Panc1 (cell line): ENCODE data around the gene CROCC. TPM values are rescaled to one million over a fixed set of nuclear protein-coding genes. Genes with fewer than 3 reads are reported as not detected.

Experiments
- ATAC-seq: fragments of 200-7000 bp; cut with Tn5 transposase; 2 replicates; pipeline ENCODE4 v1.9.1; 2020; ENCODE audit warnings: mild to moderate bottlenecking, moderate library complexity
- BruUV-seq: library from RNA; stranded (reverse); fragments of 400-500 nt; replicated peaks from 2 replicates; lab custom pipeline; 2021; lab: Mats Ljungman, UMichigan
- CTCF ChIA-PET: fragments of 300-600 bp; sonication (Branson Sonifier 250); formaldehyde crosslinking; loops from one replicate; lab custom pipeline; 2022; ENCODE audit warnings: antibody characterized with exemption; lab: Charles Lee
- POLR2A ChIA-PET: fragments of 300-600 bp; sonication (Branson Sonifier 250); formaldehyde crosslinking; loops from one replicate; lab custom pipeline; 2022; ENCODE audit warnings: antibody characterized with exemption; lab: Charles Lee
- DNase-seq: peaks from one replicate; pipeline ENCODE4 v3.0.0-alpha.2; 2010; ENCODE audit warnings: low read depth, low spot score
- H3K27ac ChIP-seq: 2 replicates; pipeline ENCODE4 v1.5.1; 2011; ENCODE audit warnings: mild to moderate bottlenecking, low read length, inconsistent platforms
- H3K27me3 ChIP-seq: fragments of 200-500 bp; sonication (Bioruptor generic); 2 replicates; pipeline ENCODE4 v1.6.0; 2014; ENCODE audit warnings: low read length, inconsistent platforms; ENCODE audit not compliant: control insufficient read depth, insufficient read depth
- H3K36me3 ChIP-seq: fragments of 200-500 bp; sonication (Bioruptor generic); 2 replicates; pipeline ENCODE4 v1.5.1; 2014; ENCODE audit warnings: inconsistent platforms, mild to moderate bottlenecking, low read length, moderate library complexity; ENCODE audit not compliant: control insufficient read depth, insufficient read depth
- H3K4me1 ChIP-seq: 2 replicates; pipeline ENCODE4 v1.5.1; 2011; ENCODE audit warnings: inconsistent platforms, mild to moderate bottlenecking, low read length, moderate library complexity; ENCODE audit not compliant: control insufficient read depth, insufficient read depth
- H3K4me3 ChIP-seq, 2 experiments: 2 replicates each; pipeline ENCODE4 v1.5.1; 2011 to 2012; ENCODE audit warnings: low read depth in 2 of 2, low read length in 2 of 2, mild to moderate bottlenecking in 2 of 2, inconsistent platforms in 1 of 2, moderate library complexity in 1 of 2
- H3K9me3 ChIP-seq: fragments of 200-500 bp; sonication (Bioruptor generic); 2 replicates; pipeline ENCODE4 v1.5.1; 2014; ENCODE audit warnings: low read depth, mild to moderate bottlenecking, inconsistent platforms, low read length, moderate library complexity; ENCODE audit not compliant: control insufficient read depth, insufficient read depth
- POLR2AphosphoS5 ChIP-seq: IDR thresholded peaks from 2 replicates; pipeline ENCODE4 v1.6.1; 2012; ENCODE audit warnings: mild to moderate bottlenecking, low read depth, low read length, moderate library complexity
- SIN3A ChIP-seq: IDR thresholded peaks from 2 replicates; pipeline ENCODE4 v1.6.1; 2012; ENCODE audit warnings: low read depth, mild to moderate bottlenecking, low read length, moderate library complexity, borderline replicate concordance; ENCODE audit not compliant: insufficient read depth
- TCF7L2 ChIP-seq: IDR thresholded peaks from 2 replicates; pipeline ENCODE4 v1.6.1; 2011; ENCODE audit warnings: mild to moderate bottlenecking, low read depth, low read length, inconsistent platforms
- in situ Hi-C: cut with HindIII; loops from 2 replicates; pipeline ENCODE4 v1.10.0; 2016; ENCODE audit warnings: low sequenced_read_pairs, low pct_unique_long_range_greater_than_20kb
- intact Hi-C: fragments of 100-400 bp; cut with micrococcal nuclease; formaldehyde crosslinking; loops from one replicate; pipeline ENCODE4 v1.10.0; 2022; ENCODE audit not compliant: unreplicated experiment
- total RNA-seq: library from RNA; stranded (reverse); gene quantifications from one replicate; pipeline ENCODE4 v1.2.1, GENCODE V29; 2021; ENCODE audit not compliant: unreplicated experiment
- TF ChIP-seq, protein P1 (sequence below): fragments of 450-650 bp; IDR thresholded peaks from 2 replicates; pipeline ENCODE4 v1.5.1; 2017; ENCODE audit warnings: mild to moderate bottlenecking
- TF ChIP-seq, protein P2 (sequence below), 2 experiments: IDR thresholded peaks; 2 replicates each; pipeline ENCODE4 v1.6.1; 2011 to 2012; ENCODE audit warnings: low read depth in 2 of 2, control low read depth in 1 of 2, low read length in 1 of 2, mild to moderate bottlenecking in 1 of 2, moderate library complexity in 1 of 2; ENCODE audit not compliant: insufficient read depth in 1 of 2

CROCC gene
- total RNA-seq, 1 experiment from 2014 or later, result 13.6 TPM

DNA sequence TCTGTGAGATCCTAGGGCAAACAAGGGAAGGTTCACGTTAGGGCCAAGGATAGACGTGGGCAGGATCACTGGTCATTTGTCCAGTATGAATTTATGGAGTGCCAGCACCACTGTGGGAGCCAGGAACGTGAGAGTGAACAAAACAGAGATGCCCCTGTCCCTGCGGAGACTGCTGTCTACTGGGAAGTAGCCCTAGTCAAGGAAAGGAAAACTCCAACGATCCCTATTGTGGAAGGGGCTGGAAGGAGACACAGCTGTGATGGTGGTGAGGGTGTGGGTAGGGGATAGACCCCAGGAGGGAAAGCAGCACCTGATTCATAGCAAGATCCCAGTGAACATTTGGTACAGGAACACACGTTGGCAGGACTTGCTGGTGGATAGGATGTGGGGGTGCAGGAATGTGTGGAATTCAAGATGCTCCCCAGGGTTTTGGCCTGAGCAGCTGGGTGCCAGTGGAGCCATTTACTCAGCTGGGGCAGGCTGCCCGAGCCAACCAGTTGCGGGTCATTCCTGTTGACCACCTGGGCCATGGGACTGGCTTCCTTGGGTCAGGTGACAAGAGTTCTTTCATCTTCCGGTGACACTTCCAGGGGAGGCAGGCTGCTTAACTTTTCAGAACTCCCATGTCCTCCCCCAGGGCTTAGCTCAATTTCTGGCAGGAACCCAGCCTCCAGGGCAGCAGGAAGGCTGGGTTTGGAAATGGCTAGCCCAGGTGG lies 91.2 kb downstream of the CROCC start:
- H3K27ac ChIP-seq, result no peak overlapping the region
- no peaks in the 10 kb centered on the region for H3K36me3 ChIP-seq
- ChIA-PET POLR2A (no interaction called here), CTCF (interaction anchor here (0.6 kb wide), 1 partner anchor 49 kb away, joined by 4 read pairs; no protein-coding TSS in a partner anchor)
- TF ChIP-seq TCF7L2 (peak; percentile 52; the same call in 1 of the 2 replicates), SIN3A (no peak)
- no TSS peak for BruUV-seq
- ATAC-seq, result no peak
- H3K4me3 ChIP-seq, result no peak overlapping the region
- peaks cover 31% of the 10 kb centered on the region for H3K4me1 ChIP-seq
- H3K9me3 ChIP-seq, result no peaks in the 10 kb centered on the region
- no peaks in the 10 kb centered on the region for H3K27me3 ChIP-seq
- in situ Hi-C loops, result no loop called here
- intact Hi-C loops, result no loop called here
- DNase-seq, result no peak

DNA sequence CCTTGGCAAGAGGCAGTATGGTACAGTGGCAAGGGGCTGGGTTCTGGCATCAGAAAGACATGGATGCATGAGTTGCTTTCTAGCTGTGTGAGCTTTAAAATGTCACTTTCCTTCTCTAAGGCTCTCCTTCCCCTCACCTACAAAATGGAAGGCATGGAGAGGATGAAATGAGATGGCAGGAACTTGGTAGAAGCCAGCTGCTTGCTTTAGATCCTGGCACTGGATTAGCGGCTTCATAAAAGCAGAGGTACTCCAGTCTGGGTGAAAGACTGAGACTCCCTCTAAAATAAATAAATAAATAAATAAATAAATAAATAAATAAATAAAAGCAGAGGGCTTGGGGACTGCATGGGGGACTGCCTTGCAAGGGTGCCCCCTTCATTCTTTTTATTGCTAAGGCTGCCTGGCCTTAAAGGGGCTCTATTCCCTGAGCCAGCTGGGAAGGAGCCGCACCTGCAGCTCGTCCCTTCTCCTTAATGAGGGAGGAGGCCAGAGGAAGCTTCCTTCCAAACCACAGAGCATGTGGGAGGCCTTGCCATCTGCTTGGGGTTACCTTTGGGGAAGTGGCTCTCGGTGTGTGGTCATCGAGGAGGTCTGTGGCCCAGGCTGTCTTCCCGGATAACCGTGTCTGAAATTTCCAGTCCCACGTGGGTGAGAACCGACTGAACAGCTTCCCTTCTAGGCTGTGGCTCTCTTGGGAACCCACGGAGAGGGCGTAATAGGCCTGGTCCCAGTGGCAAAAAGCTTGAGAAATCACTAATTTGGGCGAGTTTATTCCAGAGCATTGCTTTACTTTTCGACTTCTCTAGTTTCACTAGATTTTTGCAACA lies 92.0 kb downstream of the CROCC start:
- TF ChIP-seq SIN3A, result no peak
- TF ChIP-seq, protein P1, sequence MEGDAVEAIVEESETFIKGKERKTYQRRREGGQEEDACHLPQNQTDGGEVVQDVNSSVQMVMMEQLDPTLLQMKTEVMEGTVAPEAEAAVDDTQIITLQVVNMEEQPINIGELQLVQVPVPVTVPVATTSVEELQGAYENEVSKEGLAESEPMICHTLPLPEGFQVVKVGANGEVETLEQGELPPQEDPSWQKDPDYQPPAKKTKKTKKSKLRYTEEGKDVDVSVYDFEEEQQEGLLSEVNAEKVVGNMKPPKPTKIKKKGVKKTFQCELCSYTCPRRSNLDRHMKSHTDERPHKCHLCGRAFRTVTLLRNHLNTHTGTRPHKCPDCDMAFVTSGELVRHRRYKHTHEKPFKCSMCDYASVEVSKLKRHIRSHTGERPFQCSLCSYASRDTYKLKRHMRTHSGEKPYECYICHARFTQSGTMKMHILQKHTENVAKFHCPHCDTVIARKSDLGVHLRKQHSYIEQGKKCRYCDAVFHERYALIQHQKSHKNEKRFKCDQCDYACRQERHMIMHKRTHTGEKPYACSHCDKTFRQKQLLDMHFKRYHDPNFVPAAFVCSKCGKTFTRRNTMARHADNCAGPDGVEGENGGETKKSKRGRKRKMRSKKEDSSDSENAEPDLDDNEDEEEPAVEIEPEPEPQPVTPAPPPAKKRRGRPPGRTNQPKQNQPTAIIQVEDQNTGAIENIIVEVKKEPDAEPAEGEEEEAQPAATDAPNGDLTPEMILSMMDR, result no peak
- TF ChIP-seq POLR2AphosphoS5, result no peak
- TF ChIP-seq, protein P2, sequence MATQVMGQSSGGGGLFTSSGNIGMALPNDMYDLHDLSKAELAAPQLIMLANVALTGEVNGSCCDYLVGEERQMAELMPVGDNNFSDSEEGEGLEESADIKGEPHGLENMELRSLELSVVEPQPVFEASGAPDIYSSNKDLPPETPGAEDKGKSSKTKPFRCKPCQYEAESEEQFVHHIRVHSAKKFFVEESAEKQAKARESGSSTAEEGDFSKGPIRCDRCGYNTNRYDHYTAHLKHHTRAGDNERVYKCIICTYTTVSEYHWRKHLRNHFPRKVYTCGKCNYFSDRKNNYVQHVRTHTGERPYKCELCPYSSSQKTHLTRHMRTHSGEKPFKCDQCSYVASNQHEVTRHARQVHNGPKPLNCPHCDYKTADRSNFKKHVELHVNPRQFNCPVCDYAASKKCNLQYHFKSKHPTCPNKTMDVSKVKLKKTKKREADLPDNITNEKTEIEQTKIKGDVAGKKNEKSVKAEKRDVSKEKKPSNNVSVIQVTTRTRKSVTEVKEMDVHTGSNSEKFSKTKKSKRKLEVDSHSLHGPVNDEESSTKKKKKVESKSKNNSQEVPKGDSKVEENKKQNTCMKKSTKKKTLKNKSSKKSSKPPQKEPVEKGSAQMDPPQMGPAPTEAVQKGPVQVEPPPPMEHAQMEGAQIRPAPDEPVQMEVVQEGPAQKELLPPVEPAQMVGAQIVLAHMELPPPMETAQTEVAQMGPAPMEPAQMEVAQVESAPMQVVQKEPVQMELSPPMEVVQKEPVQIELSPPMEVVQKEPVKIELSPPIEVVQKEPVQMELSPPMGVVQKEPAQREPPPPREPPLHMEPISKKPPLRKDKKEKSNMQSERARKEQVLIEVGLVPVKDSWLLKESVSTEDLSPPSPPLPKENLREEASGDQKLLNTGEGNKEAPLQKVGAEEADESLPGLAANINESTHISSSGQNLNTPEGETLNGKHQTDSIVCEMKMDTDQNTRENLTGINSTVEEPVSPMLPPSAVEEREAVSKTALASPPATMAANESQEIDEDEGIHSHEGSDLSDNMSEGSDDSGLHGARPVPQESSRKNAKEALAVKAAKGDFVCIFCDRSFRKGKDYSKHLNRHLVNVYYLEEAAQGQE (IDR thresholded peaks at IDR 0.05; ENCODE audit: insufficient read depth in 1 of 2, low read depth in 2 of 2, low read length in 1 of 2), result no peak
- TF ChIP-seq TCF7L2, result no peak
- Histone ChIP-seq H3K9me3 (no peaks in the 10 kb centered on the region), H3K27me3 (no peaks in the 10 kb centered on the region), H3K4me1 (peaks cover 31% of the 10 kb centered on the region), H3K27ac (no peak overlapping the region), H3K36me3 (no peaks in the 10 kb centered on the region; the same call in 1 of the 2 replicates), H3K4me3 (no peak overlapping the region)
- intact Hi-C loops, result no loop called here
- no peak for ATAC-seq
- no TSS peak for BruUV-seq
- DNase-seq, result no peak
- ChIA-PET CTCF (interaction anchor here (0.6 kb wide), 1 partner anchor 464 kb away, joined by 7 read pairs; no protein-coding TSS in a partner anchor), POLR2A (no interaction called here)
- in situ Hi-C loops, result no loop called here
